ENCODE data around the gene LRRK1.

LRRK1 gene

DNA sequence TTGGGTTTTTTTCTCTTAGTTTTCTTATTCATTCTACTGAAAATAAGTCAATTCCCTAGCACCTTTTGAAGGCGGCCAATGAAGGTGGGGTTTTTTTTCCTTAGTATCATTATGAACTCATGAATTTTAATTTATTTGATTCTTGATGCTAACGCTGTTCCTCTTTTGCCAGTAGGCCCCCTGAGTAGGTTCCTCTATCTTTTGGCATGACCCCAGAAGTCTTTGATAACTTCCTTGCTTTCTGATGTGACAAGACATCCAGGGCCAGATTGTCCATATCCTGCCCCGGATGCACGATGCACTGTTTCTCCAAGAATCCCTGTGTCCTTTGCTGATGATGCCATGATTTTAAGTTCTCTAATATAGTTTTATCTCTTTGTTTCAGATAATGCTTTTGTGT, 20.6 kb downstream of the LRRK1 start:
- DNase-seq = no peak

DNA sequence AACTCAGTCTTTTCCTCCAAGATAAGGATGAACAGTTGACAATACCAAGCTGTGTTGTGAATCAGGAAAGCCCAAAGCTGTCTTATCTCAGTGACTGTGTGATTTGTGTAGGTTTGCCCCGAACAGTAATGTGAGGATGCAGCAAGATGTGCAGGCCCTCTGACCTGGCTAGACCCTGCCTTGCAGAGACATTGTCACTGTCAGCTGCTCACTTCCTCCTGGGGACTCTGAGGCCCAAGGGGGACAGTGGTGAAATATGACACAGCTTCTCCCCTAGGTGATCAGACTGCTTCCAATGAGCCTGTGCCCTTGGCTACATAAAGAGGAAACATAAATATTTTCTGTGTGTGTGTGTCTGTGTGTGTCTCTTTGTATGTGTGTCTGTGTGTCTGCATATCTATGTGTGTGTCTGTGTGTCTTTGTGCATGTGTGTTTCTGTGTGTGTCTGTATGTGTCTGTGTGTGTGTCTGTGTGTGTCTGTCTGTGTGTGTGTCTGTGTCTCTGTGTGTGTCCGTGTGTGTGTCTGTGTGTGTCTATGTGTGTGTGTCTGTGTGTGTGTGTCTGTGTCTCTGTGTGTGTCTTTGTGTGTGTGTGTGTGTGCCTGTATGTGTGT, 21.7 kb downstream of the LRRK1 start:
- DNase-seq = no peak

DNA sequence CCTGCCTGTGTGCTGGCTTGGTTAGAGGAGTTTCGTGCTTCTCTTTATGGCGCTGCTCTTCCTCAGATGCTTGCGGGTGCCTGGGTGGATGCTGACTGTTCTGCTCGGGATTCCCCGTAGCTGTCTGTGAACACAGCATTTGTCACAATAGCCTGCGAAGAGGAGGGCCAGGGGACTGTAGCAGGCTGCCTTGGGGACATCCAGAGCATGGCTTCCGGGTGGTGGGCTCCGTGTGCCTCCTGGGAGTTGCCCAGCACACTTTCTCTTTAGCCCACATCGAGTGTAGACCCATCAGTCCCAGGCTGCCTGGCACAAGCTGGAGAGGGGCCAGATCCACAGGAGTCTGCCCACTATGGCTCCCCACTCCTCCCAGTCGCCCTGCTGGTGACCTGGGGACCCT, 22.4 kb downstream of the LRRK1 start:
- DNase-seq = no peak

DNA sequence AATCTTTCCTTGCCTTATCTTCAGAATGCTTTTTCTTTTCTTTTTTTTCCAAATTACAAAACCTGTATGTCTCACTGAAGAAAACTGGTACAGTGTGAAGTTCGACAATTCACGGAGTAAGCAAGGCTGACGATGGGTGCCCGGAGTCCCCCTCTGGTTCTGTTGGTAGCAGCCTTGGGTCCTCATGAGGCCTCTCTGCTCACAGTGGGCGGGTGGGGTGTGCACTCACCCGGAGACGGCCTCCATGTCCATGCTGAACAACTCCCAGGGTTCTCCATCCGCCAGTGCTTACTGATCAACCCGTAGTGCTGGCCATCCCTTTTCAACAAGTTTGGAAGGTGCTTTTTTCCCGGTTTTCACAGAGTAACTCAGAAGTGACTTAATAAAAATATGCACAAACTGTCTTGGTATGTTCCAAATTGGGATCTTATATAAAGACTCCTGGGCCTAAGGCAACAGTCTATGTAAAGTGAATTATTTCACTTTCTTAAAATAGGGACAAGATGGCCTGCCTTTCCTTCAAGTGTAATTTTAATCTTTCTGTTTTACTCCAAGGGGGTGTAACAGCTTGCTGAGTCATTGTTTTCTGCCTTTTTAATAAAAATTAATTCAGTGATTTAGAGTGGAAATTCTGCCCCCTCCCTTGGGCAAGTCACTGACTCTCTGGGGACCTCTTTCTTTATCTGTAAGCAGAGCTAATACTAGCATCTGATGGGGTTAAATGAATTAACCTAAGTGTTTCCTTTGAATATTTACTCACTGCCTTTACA, 23.7 kb downstream of the LRRK1 start:
- no peak for DNase-seq

DNA sequence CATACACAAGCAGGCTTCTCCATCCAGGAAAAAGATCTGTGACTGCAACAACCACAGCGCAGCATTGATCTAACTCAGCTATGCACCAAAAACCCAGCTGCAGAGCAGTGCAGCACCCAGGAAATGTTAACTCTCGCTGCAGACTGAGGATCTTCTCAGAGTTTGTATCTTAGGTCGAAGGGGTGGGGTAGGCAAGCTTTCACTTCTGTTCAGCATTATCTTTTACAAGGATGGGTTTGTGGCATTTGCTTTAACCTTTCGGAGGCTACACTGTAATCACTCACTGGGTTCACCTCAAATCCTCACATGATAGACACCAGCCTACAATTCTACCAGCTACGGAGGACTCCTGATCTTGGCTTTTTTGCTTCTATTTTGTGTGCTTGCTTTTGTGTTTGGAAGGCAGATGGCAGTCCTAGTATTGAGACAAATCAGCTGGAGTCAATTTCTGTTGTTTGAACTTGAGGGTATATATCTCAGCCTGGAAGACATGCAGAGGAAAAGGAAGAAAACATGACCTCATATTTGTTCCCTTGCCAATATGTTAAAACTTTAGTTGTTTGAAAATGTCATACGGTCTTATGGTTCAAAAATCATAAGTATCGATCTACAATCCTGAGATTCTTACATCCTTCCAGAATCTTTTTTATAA, 25.2 kb downstream of the LRRK1 start:
- DNase-seq = no peak

DNA sequence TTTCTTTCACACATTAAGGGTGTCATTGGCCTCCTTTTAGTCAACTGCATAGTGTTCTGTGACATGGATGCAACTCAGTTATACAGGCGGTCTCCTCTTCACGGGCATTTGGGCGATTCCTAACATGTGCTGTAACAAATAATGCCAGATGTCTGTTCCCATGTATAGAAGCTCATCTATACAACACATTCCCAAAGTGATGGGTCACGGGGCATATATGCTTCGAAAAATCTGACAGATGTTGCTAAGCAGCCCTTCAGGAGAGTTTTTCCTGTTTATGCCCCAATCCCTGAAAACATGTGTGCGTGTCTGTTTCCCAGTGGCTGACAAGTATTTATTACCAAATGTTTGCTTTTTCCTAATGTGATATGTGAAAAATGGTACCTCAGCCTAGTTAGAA, 25.8 kb downstream of the LRRK1 start:
- DNase-seq = no peak

DNA sequence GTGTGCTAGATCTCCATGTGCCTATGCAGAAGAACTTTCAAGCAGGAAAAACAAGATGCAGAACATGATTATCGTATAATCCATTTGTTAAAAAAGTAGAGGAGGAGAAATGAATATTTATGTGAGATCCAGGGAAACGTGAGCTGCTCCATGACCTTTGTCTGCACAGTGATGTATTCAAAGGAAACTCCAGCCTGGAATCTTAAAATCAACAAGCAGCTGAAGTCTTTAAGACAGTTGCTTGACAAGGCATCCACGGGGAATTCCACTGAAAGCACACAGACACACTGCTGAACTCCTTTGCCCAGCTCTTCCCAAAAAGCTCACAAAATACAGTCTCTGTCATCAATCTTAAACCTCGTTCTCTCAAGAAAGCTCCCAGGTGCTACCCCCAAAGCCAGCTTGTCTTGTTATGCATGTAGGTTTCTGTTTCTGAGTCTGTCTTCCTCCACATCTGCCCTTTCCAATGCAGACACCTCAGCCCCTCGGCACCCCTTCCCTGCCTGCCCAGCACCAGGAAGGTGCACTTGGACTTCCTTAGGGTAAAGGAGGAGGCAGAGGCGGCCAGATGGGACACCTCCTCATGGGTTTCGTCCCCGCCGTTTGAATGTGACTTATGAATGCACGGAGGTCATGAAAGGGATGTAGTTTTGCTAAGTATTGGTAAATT, 28.7 kb downstream of the LRRK1 start:
- no peak for DNase-seq

DNA sequence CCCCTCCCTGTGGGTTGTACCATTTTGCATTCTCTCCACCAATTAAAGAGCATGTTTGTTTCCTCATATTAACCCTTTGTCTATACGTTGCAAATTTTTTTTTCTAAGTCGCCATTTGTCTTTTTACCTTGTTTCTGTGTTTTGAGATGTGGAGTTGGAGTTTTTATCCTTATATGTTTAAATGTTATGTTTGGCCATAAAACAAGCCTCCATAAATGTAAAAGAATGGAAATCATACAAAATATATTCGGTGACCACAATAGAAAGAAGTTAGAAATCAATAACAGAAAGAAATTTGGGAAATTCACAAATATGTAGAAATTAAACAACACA, 29.2 kb downstream of the LRRK1 start:
- DNase-seq = no peak

DNA sequence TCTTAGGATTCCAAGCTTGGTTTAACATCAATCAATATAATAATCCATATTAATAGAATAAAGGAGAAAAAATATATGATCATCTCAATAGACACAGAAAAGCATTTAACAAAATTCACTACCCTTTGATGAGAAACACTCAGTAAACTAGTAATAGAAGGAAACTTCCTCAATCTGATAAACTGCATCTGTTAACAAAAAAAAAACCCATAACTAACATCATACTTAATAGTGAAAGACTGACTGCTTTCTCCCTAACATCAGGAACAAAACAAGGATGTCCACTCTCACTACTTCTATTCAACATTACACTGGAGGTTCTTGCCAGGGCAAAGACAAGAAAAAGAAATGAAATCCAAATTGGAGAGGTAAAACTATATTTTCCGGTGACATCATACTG, 30.5 kb downstream of the LRRK1 start:
- DNase-seq = no peak

DNA sequence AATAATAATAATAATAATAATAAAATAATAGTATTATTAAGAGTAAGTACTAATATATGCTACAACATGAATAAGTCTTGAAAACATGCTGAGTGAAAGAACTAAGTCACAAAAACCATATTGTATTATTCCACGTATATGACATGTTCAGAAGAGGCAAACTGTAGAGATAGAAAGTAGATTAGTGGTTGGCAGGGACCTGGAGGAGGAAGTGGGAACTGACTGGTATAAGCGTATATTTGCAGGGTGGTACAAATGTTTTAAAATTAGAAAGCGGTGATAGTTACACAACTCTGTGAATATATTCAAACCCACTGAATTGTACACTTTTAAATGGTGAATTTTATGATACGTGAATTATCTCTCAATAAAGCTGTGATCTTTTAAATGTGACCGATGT, 32.8 kb downstream of the LRRK1 start:
- DNase-seq = no peak

DNA sequence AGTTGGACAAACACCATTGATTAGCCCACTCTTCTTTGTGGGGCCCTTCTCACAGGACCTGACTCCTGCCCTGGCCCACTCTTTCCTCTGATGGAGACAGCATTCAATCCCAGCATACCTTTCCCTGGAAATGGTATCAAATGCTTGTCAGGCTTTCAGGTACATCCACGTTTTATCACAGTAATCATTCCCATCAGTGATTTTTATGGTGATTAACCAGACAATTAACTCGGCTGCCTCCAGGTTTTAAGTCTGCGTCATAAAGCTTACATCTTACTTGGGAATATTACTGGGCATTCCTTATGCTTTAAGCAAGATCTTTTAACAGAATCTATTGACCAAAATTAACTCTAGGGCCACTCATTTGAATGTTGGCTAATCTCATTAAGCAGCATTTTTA, 33.4 kb downstream of the LRRK1 start:
- DNase-seq = no peak

DNA sequence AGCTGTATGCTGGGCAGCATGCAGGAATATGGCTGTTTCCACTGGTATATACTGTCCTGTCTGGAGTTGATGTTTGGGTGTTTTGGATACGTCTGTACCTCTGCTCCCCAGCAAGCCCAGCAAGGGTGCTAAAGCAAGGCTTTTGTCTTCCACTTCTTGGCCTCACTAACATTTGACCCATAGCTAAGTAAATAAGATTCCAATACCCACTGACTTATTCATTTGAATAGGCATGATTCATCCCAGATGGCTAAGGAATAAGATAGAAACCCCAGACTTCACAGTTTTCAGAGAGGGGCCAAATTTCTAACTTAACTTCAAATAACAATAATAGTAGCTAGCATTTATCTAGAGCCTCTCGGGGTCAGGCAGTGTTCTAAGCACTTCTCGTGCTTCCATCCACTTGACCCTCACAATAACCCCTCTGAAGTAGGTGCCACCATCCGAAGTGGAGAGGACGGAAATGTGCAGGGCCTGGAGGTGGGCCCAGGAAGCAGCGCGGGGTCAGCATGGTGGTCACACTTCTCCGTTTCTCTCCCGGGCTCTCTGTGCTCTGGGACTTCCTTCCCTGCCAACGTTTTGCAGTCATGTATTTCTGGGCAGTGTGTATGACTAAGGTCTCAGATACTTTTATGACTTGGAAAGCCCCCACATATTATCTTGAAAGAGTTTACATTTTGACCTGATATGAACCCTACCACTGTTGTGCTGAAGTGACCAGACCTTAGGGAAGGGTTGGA, 39.3 kb downstream of the LRRK1 start:
- no peak for DNase-seq

DNA sequence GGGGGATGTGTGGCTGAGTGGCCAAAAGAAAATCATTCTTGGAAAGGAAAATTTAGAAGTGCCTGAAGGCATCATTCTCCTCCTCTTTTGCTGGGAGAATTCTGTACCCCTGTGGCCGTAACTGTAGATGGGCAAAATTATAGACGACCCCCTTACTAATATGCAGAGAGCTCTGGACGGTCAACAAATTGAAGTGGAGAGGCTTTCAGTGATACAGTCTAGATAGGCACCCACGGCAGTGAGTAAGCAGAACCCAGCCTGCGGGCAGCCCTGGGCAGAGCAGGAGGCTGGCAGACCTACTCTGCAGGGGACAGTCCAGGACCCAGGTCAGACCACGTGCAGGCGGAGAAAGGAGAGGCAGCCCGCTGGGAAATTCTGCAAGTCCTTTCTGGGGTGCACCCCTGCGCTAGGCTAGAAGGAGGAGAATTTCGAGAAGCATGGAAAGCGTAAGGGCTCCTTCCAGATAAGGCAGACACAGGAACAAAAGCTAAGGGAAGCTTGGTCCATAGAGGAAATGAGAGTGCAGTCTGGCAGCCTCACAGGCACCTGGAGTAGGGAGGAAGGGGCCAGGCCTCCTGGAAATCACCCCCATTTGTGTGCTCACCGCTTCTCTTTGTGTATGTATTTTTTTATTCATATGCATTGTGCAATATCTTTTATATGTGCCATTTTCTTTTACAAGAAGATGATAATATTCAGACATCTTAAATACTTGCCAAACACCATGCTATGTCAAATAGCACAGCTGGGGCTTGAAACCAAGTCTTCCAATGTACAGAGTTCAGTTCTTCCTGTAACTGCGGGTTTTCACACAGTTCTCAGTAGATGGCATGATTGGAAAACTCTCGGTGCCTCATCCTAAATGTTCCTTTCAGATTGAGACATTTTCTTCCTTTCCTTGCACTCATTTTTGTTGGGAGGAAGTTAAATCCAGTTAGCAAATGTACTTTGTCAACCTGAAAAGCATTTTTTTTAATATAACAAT, 40.2 kb downstream of the LRRK1 start:
- DNase-seq = no peak

DNA sequence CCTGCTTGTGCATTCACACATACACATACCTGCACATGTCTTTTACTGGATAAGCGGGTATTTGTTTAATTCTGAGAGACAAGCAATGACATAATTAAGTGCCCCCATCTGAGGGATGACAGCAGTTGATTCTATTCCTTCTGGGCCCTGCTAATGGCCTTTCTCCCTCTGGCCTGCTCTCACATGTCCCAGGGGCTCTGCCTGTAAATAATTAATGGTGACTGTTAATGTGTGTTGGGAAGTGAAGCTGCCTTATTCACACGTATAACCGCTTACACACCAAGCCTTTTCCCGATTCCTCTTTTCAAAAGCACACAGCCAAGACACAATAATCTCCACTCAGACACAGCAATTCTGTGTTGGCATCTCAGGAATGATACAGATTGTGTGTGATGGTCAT, 47.8 kb downstream of the LRRK1 start:
- no peak for DNase-seq

DNA sequence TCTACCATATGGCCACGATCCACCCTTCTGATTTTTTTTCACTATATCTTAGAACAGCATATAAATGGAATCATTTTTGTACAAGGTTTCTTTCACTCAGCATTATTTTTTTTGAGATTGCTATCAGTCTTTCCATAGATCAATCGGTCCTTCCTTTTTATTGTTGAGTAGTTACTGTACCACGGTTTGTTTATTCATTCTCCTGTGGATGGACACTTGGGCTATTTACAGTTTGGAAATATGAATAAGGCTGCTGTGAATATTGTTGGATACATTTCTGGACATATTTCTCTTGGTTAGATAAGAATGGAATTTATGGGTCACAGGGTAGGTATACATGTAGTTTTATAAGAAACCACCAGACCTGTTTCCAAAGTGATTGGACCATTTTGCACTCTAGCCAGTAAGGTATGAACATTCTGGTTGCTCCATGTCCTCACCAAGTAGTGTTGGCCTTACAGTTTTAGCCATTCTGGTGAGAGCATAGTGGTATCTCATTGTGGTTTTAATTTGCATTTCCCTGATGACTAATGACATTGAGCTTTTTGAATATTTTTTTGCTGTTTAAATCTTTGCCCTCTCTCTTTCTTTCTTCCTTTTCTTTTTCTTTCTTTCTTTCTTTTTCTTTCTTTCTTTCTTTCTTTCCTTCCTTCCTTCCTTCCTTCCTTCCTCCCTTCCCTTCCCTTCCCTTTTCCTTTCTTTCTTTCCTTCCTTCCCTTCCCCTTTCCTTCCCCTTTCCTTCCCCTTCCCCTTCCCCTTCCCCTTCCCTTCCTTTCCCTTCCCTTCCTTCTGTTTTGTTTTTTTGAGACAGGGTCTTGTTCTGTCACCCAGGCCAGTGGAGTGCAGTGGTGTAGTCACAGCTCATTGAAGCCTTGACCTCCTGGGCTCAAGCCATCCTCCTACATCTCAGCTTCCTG, 49.2 kb downstream of the LRRK1 start:
- no peak for DNase-seq

DNA sequence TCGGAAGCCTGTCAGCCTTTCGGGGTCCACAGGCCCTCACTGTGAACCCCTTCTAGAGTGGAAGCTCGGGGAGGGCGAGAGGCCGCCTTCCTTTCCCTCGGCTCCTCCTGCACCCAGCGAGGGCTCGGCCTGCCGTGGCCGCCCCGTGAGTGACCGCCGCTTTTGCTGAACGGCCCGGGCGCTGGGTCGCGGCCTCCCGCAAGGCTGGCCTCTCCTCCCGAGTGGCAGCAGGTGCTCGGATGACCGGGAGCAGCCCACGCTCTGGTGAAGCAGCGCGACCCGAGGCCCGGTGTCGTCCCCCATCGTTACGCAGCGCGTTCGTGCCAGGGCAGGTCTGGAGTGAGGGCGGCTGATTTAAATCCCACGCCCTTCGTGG, 53.8 kb downstream of the LRRK1 start:
- no peak for DNase-seq

DNA sequence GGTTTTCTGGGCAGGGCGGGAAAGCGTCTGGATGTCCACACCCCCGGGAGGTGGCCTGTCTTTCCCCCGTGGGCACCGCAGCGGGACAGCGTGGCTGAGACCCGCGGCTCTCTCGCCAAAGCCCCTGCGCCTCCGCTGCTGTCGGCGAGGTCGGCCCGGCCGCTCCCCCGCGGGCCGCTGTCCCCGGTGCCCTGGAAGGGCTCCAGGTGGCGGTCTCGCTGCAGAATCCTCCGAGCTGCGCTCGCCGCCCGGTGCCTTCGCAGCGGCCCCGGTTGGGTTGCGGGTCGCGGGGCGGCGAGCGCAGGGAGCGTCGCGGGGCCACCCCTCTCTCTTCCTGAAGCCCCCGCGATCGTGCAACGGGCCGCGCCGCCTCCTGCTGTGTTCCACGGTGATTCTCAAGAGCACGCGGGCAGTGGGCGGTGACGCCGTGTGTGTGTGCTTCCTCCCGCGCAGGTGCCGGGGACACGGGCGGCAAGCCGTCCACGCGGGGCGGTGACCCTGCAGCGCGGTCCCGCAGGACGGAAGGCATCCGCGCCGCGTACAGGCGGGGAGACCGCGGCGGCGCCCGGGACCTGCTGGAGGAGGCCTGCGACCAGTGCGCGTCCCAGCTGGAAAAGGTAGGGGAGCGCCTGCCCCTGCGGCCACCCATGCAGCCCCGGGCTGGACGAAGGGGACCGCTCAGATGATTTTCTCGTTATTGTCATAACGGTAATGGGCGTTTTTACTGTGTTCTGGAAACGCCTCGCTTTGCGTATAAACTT, 54.4 kb downstream of the LRRK1 start:
- no peak for DNase-seq

DNA sequence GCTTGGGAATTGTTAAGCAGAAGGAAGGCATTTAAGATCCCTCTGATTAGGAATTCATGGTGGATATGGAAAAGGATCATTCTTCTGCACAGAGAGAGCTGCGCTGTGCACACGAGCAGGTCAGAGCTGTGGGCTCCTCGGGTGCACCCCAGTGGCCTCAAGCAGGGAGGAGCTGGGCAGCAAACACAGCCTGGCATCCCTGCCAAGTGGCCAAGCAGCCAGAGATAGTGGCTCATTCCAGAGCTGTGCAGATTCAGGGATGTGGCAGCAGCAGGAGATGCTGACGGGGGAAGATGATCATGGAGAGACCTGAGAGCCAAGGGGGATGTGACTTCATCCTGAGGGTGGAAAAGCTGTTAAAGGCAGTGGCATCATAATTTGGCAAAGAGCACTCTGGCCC, 55.9 kb downstream of the LRRK1 start:
- no peak for DNase-seq

DNA sequence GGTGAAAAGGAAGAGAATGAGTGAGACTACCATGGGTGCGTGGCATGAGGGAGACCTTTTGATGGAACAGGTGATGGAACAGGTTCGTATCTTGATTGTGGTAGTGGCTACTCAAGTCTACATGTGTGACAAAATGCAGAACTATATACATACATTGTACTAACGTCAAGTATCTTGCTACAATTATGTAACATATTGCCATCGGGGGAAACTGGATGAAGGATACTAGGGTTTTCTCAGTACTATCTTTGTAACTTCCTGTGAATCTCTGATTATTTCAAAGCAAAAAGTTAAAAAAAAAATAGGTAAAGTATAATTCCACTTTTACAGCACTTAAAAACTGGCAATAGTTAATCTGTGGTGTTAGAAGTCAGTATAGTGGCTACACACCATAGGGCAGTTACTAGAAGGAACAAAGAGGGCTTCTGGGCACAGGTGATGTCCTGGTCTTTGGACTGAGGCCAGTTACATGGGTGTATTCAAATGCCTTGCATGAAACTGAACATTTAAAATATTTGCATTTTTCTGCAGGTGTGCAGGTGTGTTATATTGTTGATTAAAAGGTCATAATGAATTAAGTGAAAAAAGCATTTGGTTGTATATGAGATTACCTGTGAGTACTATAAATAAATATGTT, 61.4 kb downstream of the LRRK1 start:
- no peak for DNase-seq

DNA sequence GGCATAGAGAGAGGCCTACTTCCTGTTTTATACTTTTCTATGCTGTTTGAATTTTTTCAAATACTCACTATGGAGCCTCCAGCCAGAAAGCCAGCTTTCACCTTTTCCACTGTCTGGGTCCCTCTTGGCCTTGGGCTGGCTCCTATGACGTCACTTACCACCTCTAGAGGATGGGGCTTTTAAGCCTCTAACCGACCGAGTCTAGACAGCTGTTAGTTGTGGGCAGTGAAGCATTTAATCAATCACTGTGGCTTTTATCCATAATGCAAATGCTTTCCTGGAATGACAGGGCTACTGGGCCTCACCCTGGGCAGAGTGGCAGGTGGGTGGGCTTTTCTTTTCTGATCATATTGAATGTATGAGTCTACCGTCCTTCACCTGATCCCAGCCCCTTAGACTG, 61.9 kb downstream of the LRRK1 start:
- no peak for DNase-seq

Data from activated naive CD4-positive, alpha-beta T cell treated with anti-CD3 and anti-CD28 coated beads, Interleukin-2, amount 50 U/mL, for 16 hours (primary cell).